Activated naive CD8-positive, alpha-beta T cell treated with anti-CD3 and anti-CD28 coated beads, Interleukin-2, amount 50 U/mL, for 16 hours (primary cell): ENCODE data around the gene SH2D3A.

ENCODE experiments used
- DNase-seq: peaks from one replicate; pipeline ENCODE4 v3.0.0-alpha.2; 2020; ENCODE audit warnings: low read depth, low spot score

The SH2D3A gene

DNA sequence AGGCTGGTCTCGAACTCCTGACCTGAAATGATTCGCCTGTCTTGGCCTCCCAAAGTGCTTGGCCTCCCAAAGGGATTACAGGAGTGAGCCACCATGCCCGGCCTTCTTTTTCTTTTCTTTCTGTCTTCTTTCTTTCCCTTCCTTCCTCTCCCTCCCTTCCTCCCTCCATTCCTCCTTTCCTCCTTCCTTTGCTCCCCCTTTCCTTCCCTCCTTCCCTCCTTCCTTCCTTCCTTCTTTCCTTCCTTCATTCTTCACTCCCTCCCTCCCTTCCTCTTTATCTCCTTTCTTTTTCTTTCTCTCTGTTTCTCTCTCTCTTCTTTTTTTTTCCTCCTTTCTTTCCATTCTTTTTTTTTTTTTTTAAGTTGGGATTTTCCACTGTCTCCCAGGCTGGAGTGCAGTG is 58.9 kb downstream of the SH2D3A start:
- no peak for DNase-seq

- DNase-seq, result no peak
Observed at GRCh38 chr19:6707658-6708018, 59.6 kb downstream of the SH2D3A start.

DNA sequence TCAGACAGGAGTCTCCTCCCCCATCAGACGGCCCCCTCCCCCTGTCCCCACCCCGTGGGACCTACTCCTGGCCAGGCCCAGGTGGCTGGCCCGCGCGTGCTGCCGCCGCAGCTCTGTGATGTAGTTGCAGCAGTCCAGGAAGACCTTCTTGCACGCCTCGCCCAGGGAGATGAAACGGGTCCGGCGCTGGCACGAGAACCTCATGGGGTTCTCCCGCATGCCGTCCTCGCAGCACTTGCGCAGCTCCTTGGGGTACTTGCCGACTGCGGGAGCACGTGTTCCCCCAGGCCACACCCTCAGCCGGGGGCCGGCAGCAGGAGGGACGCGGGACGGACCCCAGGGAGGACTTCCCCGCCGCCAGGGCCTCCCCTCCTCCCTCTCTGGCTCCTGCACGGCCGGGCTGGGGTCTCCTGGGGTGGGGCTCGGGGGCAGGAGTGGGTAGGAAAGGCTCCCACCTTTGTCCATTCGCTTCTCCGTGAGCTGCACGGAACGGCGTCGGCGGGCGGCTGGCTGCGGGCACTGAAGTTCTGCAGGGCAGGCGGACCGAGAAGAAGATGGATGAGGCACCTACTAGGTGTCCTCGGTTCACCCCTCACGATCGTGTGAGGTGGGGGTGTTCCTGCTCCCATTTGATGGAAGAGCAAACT is 60.1 kb downstream of the SH2D3A start:
- no peak for DNase-seq

DNA sequence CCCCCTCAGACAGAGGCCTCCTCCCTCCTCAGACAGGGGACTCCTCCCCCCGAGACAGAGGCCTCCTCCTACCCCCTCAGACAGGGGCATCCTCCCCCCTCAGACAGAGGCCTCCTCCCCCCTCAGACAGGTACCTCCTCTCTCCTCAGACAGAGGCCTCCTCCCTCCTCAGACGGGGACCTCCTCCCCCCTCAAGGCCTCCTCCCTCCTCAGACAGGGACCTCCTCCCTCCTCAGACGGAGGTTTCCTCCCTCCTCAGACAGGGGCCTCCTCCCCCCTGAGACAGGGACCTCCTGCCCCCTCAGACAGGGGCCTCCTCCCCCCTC is 60.6 kb downstream of the SH2D3A start:
- no peak for DNase-seq

DNA sequence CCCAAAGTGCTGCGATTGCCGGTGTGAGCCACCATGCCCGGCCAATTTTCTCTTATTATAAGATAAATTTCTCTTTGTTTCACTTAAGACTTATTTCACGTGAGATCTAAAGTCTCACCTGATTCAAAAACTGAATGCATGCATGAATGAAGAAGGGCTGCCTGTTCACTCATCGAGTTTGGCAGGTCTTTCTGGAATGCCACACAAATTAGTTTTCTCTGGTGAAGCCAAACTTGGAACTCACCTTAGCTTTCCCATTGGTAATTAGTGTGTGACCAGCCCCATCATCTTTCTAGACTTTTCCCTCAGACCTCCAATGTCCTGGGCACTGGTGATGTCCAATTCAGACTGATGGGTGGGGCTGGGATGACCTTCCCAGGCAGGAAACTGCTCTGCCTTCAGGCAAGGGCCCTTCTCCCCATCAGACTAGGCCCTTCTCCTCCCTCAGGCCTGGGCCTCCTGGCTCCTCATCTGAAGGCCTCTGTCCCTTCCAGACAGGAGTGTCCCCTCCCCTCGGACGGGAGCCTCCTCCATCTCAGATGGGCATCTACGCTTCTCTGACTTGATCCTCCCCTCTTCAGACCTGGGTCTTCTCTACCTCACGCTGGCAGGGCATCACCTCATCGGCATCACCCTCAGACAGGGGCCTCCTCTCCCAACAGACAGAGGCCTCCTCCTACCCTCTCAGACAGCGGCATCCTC is 61.2 kb downstream of the SH2D3A start:
- no peak for DNase-seq
